LoVo (cell line): Measurements from ENCODE around the gene SIGLEC12.
A peak's percentile ranks its signal among the peaks of the same experiment; 100 is the strongest.
"Not testable (repeated sequence)": the region's sequence is repeated elsewhere in the genome, so short reads cannot be mapped to it uniquely, and the experiment has no call there.

ENCODE experiments used
- DNase-seq: peaks from one replicate; pipeline ENCODE4 v3.0.0-alpha.2; 2016; ENCODE audit warnings: low spot score

SIGLEC12 gene

DNA sequence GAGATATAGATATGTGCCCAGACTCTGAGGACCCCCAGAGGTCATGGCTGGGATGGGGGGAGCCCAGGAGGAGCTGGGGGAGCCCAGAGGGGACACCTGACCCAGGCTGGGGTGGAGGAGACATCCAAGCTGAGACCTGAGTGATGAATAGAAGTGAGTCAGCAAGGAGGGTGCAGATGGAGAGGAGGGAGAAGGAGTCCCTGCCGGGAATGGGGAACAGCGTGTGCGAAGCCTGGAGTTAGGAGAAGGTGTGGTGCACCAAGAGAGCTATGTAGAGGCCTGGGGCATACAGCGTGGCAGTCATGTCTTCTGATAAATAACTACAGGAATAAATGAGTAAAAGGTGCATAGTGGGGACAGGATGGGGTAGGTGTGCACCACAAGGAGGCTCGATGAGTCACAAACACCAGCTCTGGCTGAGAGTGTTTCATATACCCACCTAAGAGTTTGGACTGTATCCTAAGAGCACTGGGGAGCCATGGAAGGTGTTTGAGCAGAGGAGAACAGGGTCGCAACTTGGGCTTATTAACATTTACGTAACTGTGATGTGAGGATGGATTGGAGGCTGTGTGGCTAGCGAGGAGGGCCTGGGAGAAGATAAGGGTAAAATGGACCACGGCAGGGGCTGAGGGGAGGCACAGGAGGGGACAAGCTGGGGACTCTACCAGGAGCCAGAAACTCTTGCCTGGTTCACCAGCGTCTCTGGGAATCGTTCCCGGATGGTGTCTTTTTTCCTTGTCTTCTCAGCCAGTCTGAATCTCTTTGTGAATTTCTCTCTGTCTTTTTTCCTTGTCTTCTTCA is 21.9 kb downstream of the SIGLEC12 start:
- DNase-seq, result no peak

DNA sequence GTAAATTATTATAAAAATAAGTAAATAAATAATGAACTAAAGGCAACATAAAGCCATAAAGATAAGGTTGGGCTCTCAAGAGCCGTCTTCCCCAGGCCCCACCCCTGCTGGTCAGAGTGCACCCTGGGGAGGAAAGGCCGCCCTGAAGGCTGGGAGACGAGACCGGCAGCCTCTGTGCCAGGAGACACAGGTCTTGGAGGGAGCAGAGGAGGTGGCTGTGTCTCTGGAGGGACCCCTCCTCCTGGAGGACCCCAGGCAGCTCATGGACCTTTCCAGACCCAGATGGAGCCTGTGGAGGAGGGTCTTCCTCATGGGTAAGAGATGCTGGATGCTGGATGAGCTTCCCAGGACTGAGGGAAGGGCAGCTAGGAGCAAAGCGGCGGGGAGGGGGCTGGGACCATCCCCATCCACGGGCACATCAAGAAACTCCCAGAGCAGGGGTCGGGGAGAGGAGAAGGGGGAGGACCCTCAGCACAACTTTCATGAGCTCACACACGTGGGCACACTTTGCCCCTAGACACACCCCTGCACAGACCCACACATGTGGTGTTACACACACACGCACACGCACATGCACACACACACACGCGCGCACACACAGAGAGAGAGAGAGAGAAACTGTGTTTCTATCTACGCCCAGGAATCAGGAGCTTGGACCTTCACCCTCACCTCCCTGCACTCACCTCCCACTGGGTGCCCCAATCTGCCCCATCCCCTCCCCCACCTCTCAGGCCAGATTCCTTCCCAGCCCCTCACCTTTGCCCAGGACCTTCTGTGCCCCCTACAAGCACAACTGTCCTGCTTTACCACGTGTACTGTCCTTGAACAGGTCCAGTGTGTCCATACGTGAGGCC is 23.0 kb downstream of the SIGLEC12 start, which contains the start of gene CEACAM18:
Gene CEACAM18 (plus strand): TSS at position 159 of the 854 bp plus-strand sequence.
- DNase-seq, result no peak

DNA sequence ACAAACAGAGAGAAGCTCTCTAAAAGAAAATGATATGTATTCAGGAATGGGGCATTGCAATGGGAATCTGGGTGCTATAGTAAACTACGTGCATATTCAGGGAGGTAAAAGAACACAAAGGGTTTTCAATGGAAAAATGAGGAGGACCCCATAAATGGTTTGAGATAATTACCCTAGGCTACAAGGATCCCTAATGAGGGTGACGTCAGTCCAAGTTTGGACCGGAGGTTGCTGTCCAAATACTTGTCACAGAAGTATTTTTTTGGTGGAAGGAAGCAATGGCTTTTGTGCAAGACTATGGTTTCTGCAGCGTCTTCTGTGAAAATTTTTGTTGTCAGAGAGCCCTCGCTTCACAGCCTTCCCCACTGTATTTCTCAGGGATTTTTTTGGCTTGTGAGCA is 24.3 kb downstream of the SIGLEC12 start:
- DNase-seq, result no peak

DNA sequence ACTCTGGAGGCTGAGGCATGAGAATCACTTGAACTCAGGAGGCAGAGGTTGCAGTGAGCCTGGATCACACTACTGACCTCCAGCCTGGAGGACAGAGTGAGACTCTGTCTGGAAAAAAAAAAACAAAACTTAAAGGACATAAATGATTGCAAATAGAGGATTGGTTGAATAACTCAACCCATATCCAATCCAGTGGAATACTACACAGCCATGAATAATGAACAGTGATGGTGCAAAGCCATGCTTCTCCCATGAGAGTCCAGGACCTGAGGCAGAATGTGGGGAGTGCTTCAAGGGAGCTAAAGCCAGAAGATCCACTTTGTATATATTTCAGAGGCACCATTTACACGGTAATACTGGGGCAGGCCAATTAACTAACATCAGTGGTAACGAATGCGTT is 25.4 kb downstream of the SIGLEC12 start:
- no peak for DNase-seq

DNA sequence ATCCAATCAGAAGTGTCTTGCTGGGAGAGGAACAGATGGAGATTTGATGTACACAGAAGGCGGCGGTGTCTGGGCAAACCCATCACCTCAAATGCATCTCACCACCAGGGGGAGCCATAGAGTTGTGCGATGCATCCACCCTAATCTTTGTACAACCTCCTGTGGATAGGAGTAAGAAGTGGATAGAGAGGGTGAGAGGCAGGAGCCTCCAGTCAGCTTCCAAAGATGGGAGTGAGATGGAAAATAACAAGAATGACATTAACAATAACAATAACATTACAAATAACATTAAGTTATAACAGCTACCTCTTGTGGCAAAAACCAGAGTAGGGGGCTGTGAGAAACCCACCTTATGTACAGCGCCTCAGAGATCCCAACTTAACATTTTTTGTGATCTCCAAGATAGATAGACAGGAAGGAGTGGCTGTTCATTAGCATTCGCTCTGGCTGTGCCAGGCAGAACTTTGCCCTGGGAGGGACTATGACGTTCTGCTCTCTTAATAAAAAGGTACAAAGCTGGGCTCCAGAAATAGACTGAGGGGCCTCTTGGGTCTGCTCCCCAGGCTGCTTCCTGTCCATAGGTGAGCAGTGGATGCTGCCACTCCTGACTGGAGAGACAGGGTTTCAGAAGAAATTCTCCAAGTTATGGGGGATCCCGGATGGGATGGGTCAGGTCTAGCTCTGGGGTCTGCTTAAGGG is 28.4 kb downstream of the SIGLEC12 start:
- DNase-seq, result peak; percentile 57

DNA sequence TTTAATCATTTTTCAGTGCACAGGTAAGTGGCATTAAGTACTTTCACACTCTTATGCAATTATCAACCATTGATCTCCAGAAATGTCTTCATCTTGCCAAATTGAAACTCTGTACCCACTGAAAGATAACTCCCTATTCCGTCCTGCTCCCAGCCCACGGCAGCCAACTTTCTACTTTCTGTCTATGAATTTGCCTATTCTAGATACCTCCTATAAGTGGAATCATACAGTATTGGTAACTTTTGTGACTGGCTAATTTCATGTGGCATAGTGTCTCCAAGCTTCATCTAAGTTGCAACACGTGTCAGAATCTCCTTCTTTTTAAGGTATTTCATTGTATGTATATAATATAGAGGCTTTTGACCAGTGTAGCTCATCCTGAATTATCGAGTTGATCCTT is 29.0 kb downstream of the SIGLEC12 start:
- DNase-seq, result no peak

DNA sequence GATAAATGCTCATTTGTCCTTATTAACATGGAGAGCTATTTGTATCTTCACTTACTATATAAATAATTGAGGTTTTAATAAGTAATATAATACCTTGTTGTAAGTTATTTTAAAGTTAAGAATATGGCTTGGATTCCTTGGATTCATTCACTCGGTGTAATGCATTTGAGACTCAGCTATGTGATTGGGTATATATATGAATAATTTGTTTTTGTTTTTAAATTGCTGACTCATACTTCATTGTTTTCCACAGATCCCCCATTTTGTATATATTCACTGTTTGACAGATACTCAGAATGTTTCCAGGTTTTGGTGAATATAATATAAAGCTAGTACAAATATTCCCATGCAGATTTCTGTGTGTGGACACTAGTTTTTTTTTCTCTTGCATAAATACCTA is 30.1 kb downstream of the SIGLEC12 start:
- DNase-seq, result no peak

DNA sequence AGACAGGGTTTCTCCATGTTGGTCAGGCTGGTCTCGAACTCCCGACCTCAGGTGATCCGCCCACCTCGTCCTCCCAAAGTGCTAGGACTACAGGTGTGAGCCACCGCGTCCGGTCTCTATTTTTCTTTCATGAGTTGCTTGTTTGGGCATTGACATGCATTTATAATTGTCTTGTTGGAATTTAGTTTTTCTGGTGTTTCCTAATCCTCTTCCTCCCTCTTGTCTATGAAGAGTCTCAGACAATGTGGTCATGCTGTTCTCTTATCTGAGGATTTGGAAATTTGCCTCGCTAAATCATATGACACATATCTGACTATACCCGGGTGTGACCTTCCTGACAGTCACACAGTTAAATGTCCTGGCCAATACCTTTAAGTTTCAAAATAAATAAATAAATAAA is 30.6 kb downstream of the SIGLEC12 start:
- DNase-seq, result no peak

DNA sequence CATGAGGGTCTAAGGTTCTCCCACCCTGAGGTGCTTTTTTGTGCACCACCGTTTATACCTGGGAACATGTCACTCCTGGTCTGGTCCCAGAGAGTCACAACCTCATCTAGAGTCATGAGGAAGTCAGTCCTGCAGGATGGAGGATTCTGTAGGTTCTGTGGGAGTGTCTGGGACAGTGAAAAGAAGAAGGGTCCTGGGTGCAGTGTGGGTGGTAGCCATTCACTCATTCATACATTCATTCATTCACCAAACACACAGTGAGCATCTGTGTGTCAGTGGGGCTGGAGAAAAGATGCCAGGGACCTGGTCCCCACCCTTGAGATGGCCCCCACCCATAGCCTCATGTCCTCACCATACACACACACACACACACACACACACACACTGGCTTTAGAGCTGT is 32.0 kb downstream of the SIGLEC12 start:
- DNase-seq, result no peak

DNA sequence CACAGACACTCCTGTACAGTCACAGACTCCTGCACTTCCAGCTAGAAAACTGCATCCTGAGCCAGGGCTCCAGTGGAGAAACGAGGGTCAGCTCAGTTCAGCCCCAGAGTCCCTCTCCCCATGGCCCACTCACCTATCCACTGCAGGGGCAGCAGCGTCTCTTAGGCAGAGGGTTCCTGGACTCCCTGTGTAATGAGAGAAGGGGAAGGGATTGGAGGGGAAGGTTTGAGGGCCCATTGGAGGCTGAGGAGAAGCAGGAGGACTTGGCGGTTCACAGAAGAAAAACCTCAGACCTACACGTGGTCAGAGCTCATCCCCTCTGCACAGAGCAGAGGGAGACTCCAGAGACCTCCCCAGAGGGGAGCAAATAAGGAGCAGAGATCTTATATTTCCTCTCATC is 32.4 kb downstream of the SIGLEC12 start:
- DNase-seq, result no peak

DNA sequence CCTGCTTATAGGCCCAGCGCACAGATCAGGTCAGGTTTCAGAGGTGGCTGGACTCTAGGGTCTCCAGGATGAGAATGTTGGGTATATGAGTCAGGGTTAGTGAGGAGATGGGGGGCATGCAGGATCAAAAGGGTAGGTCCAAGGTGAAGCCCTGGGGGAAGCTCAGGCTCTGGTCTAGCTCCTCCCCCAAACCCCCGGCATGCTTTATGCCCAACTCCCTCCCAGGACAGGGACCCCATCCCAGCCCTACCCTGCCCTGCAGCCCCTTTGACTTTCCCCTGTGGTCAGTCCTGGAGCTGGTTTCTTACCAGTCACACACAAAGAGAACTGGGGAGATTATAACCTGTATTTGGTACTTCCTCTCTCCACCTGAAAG is 33.1 kb downstream of the SIGLEC12 start:
- DNase-seq, result no peak

DNA sequence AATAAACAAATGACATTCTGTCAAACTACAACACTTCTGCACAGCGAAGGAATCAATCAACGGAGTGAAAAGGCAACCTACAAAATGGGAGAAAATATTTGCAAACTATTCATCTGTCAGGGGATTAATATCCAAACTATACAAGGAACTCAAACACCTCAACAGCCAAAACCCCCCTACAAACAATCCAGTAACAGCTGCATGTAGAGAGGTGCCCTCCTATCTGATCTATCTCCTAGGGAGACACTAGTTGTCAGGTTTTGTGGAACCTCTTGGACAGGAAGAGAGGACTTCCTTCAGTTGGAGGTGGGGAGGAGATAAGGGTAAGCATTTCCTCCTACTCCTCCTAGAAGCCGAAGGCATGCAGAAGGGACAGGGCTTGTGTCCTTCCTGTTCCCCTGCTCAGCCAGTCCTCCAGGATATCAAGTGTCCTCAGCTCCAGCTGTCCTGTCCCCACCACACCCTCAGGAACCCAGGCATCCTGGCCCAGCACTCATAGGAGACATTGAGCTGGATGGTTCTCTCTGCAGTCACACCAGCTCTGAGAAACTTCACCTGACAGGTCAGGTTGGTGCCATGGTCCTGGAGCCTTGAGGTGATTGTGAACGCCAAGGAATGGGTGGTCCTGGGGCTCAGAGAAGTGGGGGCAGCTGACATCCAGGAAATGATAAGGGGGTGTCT is 33.6 kb downstream of the SIGLEC12 start:
- DNase-seq, result no peak

DNA sequence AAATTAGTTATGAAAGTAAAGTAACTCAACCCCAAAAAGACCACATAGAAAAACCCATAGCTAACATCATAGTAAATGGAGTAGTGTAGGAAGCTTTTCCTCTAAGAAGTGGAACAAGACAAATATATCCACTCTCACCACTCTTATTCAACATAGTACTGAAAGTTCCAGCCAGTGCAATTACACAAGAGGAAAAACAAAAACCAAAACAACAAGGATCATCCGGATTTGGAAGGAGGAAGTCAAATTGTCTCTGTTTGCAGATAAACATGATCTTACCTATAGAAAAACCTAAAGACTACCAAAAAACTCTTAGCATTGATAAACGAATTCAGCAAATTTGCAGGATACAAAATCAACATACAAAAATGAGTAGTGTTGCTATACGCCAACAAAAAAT is 34.9 kb downstream of the SIGLEC12 start:
- no peak for DNase-seq

DNA sequence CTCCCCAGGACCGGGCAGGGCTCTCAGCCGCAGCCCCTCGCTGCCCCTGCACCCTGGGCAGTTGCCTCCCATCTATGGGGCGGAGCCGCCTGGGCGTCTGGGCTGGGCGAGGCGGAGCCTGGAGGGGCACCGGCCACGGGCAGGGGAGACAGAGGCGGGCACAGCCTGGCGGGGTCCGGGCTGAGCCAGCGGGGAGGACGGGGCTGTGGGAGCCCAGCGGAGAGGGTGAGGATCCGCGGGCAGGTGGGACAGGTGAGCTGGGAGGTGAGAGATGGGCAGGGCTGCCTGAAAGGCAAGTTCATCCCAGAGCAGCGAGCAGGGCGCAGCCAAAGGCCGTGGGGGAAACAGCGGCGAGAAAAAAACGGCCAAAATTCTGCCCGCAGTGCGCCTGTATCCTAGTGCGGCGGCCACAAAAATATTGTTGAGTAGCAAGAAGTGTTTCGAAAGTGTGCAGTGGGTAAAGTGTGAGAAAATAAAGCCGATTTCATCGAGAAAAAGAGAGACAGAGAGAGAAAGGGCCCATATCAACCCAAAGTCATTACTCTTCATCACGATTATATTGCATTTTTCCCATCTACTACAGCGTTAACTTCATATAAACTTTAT is 37.5 kb downstream of the SIGLEC12 start:
- not testable (repeated sequence) for DNase-seq

DNA sequence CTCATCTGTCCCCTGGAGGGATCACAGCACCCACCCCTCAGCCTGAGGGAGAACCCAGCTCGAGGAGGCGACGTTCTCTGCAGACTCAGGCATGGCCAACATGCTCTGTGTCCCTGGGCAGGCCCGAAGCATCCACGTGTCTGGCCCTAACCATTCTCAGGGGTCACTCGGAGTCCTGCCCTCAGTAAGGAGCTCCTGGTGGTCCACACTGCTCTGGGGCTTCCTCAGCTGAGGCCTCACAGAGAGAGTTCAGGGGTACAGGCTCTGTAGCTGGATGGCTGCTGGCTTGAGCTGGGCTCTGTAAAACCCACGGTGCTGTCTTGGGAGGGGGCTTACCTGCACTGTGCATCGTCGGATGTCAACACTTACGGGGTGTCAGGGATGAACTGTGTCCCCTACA is 38.9 kb downstream of the SIGLEC12 start:
- DNase-seq, result no peak

DNA sequence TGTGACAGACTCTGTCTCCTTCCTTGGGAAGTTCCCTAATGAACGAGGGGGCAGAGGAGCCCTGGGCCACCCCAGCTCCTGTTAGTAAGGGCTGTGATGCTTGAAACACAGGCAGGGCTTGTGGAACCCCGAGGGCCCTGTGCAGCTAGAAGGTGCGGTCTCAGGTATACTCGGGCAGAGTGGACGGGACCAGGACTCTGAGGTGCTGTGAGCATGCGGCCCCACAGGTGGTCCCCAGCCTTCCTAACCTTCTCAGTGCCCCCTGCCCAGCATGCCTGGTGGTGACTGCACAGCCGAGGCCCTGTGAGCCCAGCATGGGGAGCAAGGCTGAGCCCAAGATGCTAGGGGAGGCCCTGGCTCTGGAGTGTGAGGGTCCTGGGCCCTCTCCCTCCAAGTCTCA is 39.3 kb downstream of the SIGLEC12 start:
- no peak for DNase-seq

DNA sequence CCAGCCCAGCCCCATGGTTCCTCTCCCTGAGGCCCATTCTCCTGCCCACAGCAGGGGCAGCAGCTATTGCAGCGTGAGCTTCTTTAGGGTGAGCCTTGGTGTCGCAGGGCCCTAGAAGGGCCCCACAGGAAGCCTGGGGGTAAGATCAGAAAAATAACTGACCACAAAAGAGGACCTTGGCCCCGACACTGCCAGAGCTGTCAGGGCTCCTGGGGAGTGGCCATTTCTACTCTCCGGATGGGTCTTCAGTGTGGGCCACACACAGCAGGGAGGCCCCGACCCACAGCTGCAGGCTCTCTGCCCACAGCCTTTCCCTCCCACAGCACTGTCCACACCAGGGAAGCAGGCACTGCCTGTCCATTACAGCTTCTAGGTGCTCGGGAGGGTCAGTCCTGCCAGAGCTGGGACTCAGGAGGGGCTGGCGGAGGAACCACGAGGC is 39.9 kb downstream of the SIGLEC12 start:
- no peak for DNase-seq

DNA sequence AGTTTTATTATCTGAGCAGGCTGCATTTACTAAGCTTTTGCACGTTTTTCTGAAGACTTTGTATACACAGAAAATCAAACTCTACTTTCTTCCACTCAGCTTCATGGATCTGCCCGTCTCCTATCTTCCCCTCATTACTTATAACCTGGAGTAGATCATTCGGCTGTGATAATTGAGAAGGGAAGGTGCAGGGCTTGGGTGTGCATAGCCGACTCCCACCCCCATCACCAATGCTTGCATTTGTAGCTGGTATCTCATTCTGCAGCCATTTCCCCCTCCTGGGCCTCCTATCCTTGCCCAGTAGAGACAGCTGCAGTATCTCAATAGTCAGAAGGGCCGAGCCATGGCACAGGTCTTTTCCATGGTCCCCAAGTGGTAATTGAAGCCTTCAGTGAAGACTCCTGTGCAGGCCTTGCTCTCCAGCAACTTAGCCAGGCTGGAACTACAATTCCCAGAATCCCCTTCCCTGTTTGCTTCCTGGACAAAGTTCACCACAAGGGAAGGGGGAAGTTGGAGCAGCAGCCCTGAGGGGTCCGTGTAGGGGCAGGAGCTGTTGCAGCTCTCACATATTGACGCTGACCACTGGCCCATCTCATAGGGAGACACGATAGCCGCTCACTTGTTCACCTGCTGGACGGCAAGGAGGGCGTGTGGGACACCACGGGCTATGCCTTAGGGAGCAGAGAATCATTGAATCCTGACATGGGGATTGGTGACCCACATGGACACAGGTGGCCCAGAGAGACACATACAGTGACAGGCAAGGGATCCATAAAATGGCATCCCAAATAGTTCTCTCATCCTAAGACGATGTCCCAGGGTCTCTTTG is 41.2 kb downstream of the SIGLEC12 start:
- no peak for DNase-seq

DNA sequence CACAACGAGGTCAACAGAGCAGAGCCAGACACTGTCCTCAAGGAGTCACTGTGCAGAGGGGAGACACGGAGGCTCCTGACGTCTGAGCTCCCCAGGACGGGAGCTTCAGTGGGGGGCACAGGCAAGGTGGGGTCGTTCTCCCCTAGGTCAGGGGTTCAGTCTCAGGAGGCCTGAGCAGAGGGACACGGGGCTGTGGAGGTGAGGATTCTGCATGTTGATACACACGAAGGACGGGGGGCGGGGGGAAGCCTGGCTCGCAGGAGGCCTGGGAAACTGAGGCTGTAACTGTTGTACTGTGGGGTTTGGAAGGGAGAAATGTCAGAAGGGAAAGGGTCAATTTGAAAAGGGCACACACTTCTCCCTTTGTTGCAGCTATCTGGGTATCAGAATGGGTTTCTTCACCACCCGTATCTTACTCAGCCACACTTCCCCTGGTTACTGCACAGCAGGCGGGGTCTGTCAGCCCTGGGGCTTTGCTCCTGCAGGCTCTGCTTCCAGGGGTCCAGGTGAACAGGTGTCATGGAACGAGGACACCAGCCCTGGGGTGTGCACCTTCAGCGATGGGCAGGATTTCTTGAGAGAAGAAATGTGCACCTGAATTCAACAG is 42.6 kb downstream of the SIGLEC12 start:
- DNase-seq, result no peak

DNA sequence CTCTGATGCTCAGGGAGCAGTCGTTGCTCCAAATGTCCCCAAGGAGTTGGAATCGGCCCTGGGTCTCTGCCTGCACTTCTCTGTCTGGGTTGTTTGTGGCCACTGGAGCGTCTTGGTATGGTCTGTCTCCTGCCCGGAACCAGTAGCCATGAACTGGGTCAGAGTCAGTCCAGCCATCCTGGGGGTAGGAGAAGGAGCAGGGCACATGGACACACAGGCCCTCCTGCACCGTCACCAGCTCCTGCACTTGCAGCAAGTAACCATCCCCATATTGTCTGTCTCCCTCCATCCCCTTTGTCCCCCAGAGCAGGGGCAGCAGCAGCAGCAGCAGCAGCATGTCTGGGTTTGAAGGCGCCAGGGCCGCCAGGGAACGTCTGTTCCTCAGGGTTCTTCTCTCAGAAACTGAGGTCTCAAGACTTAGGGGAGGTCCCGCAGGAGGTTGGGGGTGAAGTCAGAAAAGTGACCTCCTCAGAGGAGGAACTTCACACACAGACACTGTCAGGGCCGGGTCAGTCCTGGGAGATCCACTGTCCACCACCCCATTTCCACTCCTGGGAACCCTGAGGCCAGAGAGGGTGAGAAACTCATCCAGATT is 43.5 kb downstream of the SIGLEC12 start, which contains the start of gene SIGLEC8:
Gene SIGLEC8 (minus strand): TSS at position 404 of the 595 bp plus-strand sequence. CDS start 67 bp downstream, at position 337.
- DNase-seq, result no peak
